ENCODE measurements around the gene ROR2.

- TF ChIP-seq CTCF (conservative IDR thresholded peaks at IDR 0.05; ENCODE audit: low read depth, low read length) (no peak), EZH2phosphoT487 (IDR thresholded peaks at IDR 0.05; ENCODE audit: borderline replicate concordance, low read length) (no peak), EZH2 (IDR thresholded peaks at IDR 0.05; ENCODE audit: low read length, unreplicated experiment) (no peak)
Measured at GRCh38 chr9:91897201-91897600, 52.8 kb downstream of the ROR2 start.

Measured in PC-3 (cell line).